IMR-90 (cell line): Measurements from ENCODE around the gene CUEDC2. TPM values are rescaled to one million over a fixed set of nuclear protein-coding genes. Genes with fewer than 3 reads are reported as not detected.

Source experiments
- ATAC-seq: fragments of 200-7000 bp; cut with Tn5 transposase; 2 replicates; pipeline ENCODE4 v1.9.1; 2020; ENCODE audit warnings: low read depth, mild to moderate bottlenecking, moderate library complexity
- BruUV-seq: library from RNA; stranded (reverse); fragments of 400-500 nt; replicated peaks from 2 replicates; lab custom pipeline; 2021; lab: Mats Ljungman, UMichigan
- CTCF ChIA-PET: fragments of 300-600 bp; formaldehyde crosslinking; extraction: SDS; loops from one replicate; lab custom pipeline; 2021; ENCODE audit warnings: antibody characterized with exemption; lab: Yijun Ruan, JAX
- POLR2A ChIA-PET: fragments of 300-600 bp; sonication (Branson Sonifier 250); formaldehyde crosslinking; loops from one replicate; lab custom pipeline; 2022; ENCODE audit warnings: antibody characterized with exemption; ENCODE audit not compliant: unreplicated experiment; lab: Charles Lee
- DNase-seq: peaks from one replicate; pipeline ENCODE4 v3.0.0; 2013
- H2AFZ ChIP-seq: replicated peaks from 2 replicates; pipeline ENCODE3; 2013; ENCODE audit warnings: low read length, mild to moderate bottlenecking; ENCODE audit not compliant: poor library complexity
- H2AK5ac ChIP-seq: 2 replicates; pipeline ENCODE4 v1.6.1; 2013; ENCODE audit warnings: low read depth, low read length, inconsistent platforms
- H2AK9ac ChIP-seq: replicated peaks from 2 replicates; pipeline ENCODE3; 2013; ENCODE audit warnings: mild to moderate bottlenecking, low read depth, low read length, moderate library complexity; ENCODE audit not compliant: poor library complexity
- H2BK120ac ChIP-seq: 2 replicates; pipeline ENCODE4 v1.6.1; 2013; ENCODE audit warnings: low read depth, low read length, inconsistent platforms
- H2BK15ac ChIP-seq: 3 replicates; pipeline ENCODE4 v1.6.1; 2013; ENCODE audit warnings: low read depth, low read length, inconsistent platforms
- H2BK20ac ChIP-seq: 2 replicates; pipeline ENCODE4 v1.6.1; 2013; ENCODE audit warnings: low read depth, mild to moderate bottlenecking, inconsistent platforms, low read length, moderate library complexity
- H2BK5ac ChIP-seq: 2 replicates; pipeline ENCODE4 v1.6.1; 2013; ENCODE audit warnings: mild to moderate bottlenecking, low read depth, low read length, inconsistent platforms; ENCODE audit not compliant: poor library complexity, severe bottlenecking
- H3K14ac ChIP-seq: replicated peaks from 2 replicates; pipeline ENCODE4 v1.6.1; 2013; ENCODE audit warnings: low read depth, low read length, inconsistent platforms
- H3K18ac ChIP-seq: 2 replicates; pipeline ENCODE4 v1.6.1; 2013; ENCODE audit warnings: low read depth, low read length, control low read depth
- H3K23ac ChIP-seq: 2 replicates; pipeline ENCODE4 v1.6.1; 2013; ENCODE audit warnings: low read depth, low read length, inconsistent platforms
- H3K27ac ChIP-seq: 2 replicates; pipeline ENCODE4 v1.5.1; 2013; ENCODE audit warnings: mild to moderate bottlenecking, control low read depth, low read length; ENCODE audit not compliant: insufficient read depth
- H3K27me3 ChIP-seq: 2 replicates; pipeline ENCODE4 v1.6.1; 2013; ENCODE audit warnings: low read length; ENCODE audit not compliant: control insufficient read depth, insufficient read depth
- H3K36me3 ChIP-seq: 2 replicates; pipeline ENCODE4 v1.6.1; 2013; ENCODE audit warnings: low read length, mixed read lengths; ENCODE audit not compliant: control insufficient read depth, insufficient read depth
- H3K4ac ChIP-seq: 2 replicates; pipeline ENCODE4 v1.6.1; 2013; ENCODE audit warnings: low read depth, low read length, inconsistent platforms
- H3K4me1 ChIP-seq: 2 replicates; pipeline ENCODE4 v1.6.1; 2013; ENCODE audit warnings: low read length, mixed read lengths; ENCODE audit not compliant: control insufficient read depth, insufficient read depth
- H3K4me2 ChIP-seq: 2 replicates; pipeline ENCODE4 v1.6.1; 2013; ENCODE audit warnings: low read depth, mild to moderate bottlenecking, control low read depth, low read length, moderate library complexity
- H3K4me3 ChIP-seq: 2 replicates; pipeline ENCODE4 v1.5.1; 2013; ENCODE audit warnings: low read depth, mild to moderate bottlenecking, control low read depth, low read length, moderate library complexity; ENCODE audit not compliant: insufficient read depth
- H3K56ac ChIP-seq: 2 replicates; pipeline ENCODE4 v1.6.1; 2013; ENCODE audit warnings: low read length, inconsistent platforms; ENCODE audit not compliant: insufficient read depth; ENCODE audit errors: extremely low read depth
- H3K79me1 ChIP-seq, 2 experiments: 2 replicates each; pipeline ENCODE4 v1.6.1; 2013; ENCODE audit warnings: low read length in 2 of 2, inconsistent platforms in 1 of 2, low read depth in 1 of 2
- H3K9ac ChIP-seq: 2 replicates; pipeline ENCODE4 v1.6.1; 2013; ENCODE audit warnings: low read depth, low read length, control low read depth
- H3K9me1 ChIP-seq: 2 replicates; pipeline ENCODE4 v1.6.1; 2013; ENCODE audit warnings: low read length, inconsistent platforms; ENCODE audit not compliant: insufficient read depth
- H3K9me3 ChIP-seq: 2 replicates; pipeline ENCODE4 v1.6.1; 2013; ENCODE audit warnings: low read length; ENCODE audit not compliant: control insufficient read depth, insufficient read depth
- H4K20me1 ChIP-seq: 2 replicates; pipeline ENCODE4 v1.6.1; 2013; ENCODE audit warnings: low read length, inconsistent platforms; ENCODE audit not compliant: insufficient read depth
- H4K5ac ChIP-seq: 2 replicates; pipeline ENCODE4 v1.6.1; 2013; ENCODE audit warnings: mild to moderate bottlenecking, low read depth, low read length, control low read depth
- H4K8ac ChIP-seq, 2 experiments: 2 replicates each; pipeline ENCODE4 v1.6.1; 2013; ENCODE audit warnings: low read depth in 2 of 2, low read length in 2 of 2, control low read depth in 1 of 2, inconsistent platforms in 1 of 2
- H4K91ac ChIP-seq: 2 replicates; pipeline ENCODE4 v1.6.1; 2013; ENCODE audit warnings: low read depth, low read length, inconsistent platforms; ENCODE audit not compliant: insufficient read depth
- BHLHE40 ChIP-seq: fragments of 150-350 bp; IDR thresholded peaks from 2 replicates; pipeline ENCODE4 v1.6.1; 2016; ENCODE audit warnings: mild to moderate bottlenecking, low read depth, low read length
- FOS ChIP-seq: fragments of 150-350 bp; IDR thresholded peaks from 2 replicates; pipeline ENCODE4 v1.6.1; 2016; ENCODE audit warnings: low read depth, low read length
- MAFK ChIP-seq: IDR thresholded peaks from 2 replicates; pipeline ENCODE4 v1.6.1; 2012; ENCODE audit warnings: low read depth, low read length, improper control_type of control experiment
- MAZ ChIP-seq: IDR thresholded peaks from 2 replicates; pipeline ENCODE4 v1.6.1; 2012; ENCODE audit warnings: low read depth, mild to moderate bottlenecking, low read length, improper control_type of control experiment, moderate library complexity, borderline replicate concordance
- POLR2A ChIP-seq: IDR thresholded peaks from 2 replicates; pipeline ENCODE4 v1.6.1; 2012; ENCODE audit warnings: mild to moderate bottlenecking, low read depth, low read length
- RAD21 ChIP-seq: IDR thresholded peaks from 2 replicates; pipeline ENCODE4 v1.6.1; 2012; ENCODE audit warnings: low read length, improper control_type of control experiment
- RCOR1 ChIP-seq: IDR thresholded peaks from 2 replicates; pipeline ENCODE4 v1.6.1; 2012; ENCODE audit warnings: mild to moderate bottlenecking, low read length, improper control_type of control experiment; ENCODE audit not compliant: insufficient replicate concordance
- RFX5 ChIP-seq: IDR thresholded peaks from 2 replicates; pipeline ENCODE4 v1.8.0; 2012; ENCODE audit warnings: low read depth, mild to moderate bottlenecking, low read length, moderate library complexity
- USF2 ChIP-seq: fragments of 150-350 bp; IDR thresholded peaks from 2 replicates; pipeline ENCODE4 v1.6.1; 2017; ENCODE audit warnings: mild to moderate bottlenecking, antibody characterized with exemption, low read length, low read depth
- WGBS, 2 experiments: methylation state at CpG; one replicate each; pipeline versions ENCODE4 v1.1.5 to v1.1.7; 2013; ENCODE audit warnings: missing lambda C conversion rate in 2 of 2; ENCODE audit not compliant: insufficient read length in 1 of 2; ENCODE audit errors: extremely low coverage in 2 of 2; 5-methylcytosine and 5-hydroxymethylcytosine counted together
- dilution Hi-C: fragments of 300-500 bp; cut with HindIII; formaldehyde crosslinking; loops from one replicate; pipeline ENCODE4 v1.14.3; 2018; ENCODE audit warnings: low sequenced_read_pairs; ENCODE audit not compliant: unreplicated experiment
- in situ Hi-C: fragments of 300-500 bp; cut with MboI; formaldehyde crosslinking; loops from 3 replicates; pipeline ENCODE4 v1.14.3; 2019; ENCODE audit warnings: low sequenced_read_pairs, inconsistent platforms, mixed read lengths
- intact Hi-C: fragments of 100-400 bp; cut with micrococcal nuclease; formaldehyde crosslinking; loops from 2 replicates; pipeline ENCODE4 v1.10.0; 2022
- polyA plus RNA-seq, 3 experiments: library from polyadenylated mRNA; depleted of rRNA; stranded (reverse); fragments of >200 nt; gene quantifications; 2 replicates each; pipeline ENCODE4 v1.2.3, GENCODE V29; 2012; ENCODE audit warnings: low replicate concordance in 1 of 3
- total RNA-seq: library from RNA; depleted of rRNA; stranded (reverse); fragments of >200 nt; gene quantifications from 2 replicates; pipeline ENCODE4 v1.2.3, GENCODE V29; 2012
- TF ChIP-seq, protein P1 (sequence below): fragments of 150-350 bp; IDR thresholded peaks from 2 replicates; pipeline ENCODE4 v1.6.1; 2016; ENCODE audit warnings: low read depth, mild to moderate bottlenecking, low read length, moderate library complexity, borderline replicate concordance
- TF ChIP-seq, protein P2 (sequence below): conservative IDR thresholded peaks from 2 replicates; pipeline ENCODE4 v1.5.1; 2012; ENCODE audit warnings: mild to moderate bottlenecking, low read depth, low read length, improper control_type of control experiment

Gene CUEDC2
- total and polyA plus RNA-seq, 2 of the 4 experiments (the other 2 are of a cell fraction), result 55.7 to 84.9 TPM

GRCh38 chr10:102413806-102414561 is 18.4 kb downstream of the CUEDC2 start (continued):
- TF ChIP-seq RCOR1, result no peak

- Histone ChIP-seq H4K5ac (no peak overlapping the region), H3K4me1 (peaks cover 8% of the 10 kb centered on the region; the same call in 1 of the 2 replicates), H2BK15ac (no peak overlapping the region), H3K79me1 (peaks cover 0 to 4% of the 10 kb centered on the region in 2 experiments; a peak in 1 of 4 replicates), H3K36me3 (no peaks in the 10 kb centered on the region), H2BK5ac (no peak overlapping the region), H4K8ac (no peak overlapping the region), H3K9me3 (no peaks in the 10 kb centered on the region), H2AK9ac (no peak overlapping the region), H3K4ac (no peak overlapping the region), H3K9ac (no peak overlapping the region), H2AFZ (no peak overlapping the region), H3K4me2 (no peak overlapping the region), H2AK5ac (no peak overlapping the region), H3K18ac (no peak overlapping the region), H3K14ac (no peak overlapping the region), H3K4me3 (no peak overlapping the region), H3K27me3 (peaks cover 69% of the 10 kb centered on the region), H3K23ac (no peak overlapping the region), H4K20me1 (no peaks in the 10 kb centered on the region), H3K9me1 (peaks cover 9% of the 10 kb centered on the region; the same call in 1 of the 2 replicates), H4K91ac (no peak overlapping the region), H2BK20ac (no peak overlapping the region), H3K27ac (no peak overlapping the region), H2BK120ac (no peak overlapping the region), H3K56ac (no peak overlapping the region)
- BruUV-seq, result no TSS peak
- ChIA-PET CTCF (no interaction called here), POLR2A (no interaction called here)
- intact Hi-C loops, result no loop called here
- DNase-seq, result no peak
- in situ Hi-C loops, result no loop called here
- 29% methylated on average over 1 of the region's 5 CpGs; no CpG with 5 or more reads in 1 of the 2 experiments for WGBS, 2 experiments
- dilution Hi-C loops, result no loop called here
- no peak for ATAC-seq
- no peak for TF ChIP-seq FOS
- no peak for TF ChIP-seq RCOR1
- TF ChIP-seq, protein P1, sequence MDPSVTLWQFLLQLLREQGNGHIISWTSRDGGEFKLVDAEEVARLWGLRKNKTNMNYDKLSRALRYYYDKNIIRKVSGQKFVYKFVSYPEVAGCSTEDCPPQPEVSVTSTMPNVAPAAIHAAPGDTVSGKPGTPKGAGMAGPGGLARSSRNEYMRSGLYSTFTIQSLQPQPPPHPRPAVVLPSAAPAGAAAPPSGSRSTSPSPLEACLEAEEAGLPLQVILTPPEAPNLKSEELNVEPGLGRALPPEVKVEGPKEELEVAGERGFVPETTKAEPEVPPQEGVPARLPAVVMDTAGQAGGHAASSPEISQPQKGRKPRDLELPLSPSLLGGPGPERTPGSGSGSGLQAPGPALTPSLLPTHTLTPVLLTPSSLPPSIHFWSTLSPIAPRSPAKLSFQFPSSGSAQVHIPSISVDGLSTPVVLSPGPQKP, result no peak
- no peak for TF ChIP-seq MAZ
- TF ChIP-seq, protein P2, sequence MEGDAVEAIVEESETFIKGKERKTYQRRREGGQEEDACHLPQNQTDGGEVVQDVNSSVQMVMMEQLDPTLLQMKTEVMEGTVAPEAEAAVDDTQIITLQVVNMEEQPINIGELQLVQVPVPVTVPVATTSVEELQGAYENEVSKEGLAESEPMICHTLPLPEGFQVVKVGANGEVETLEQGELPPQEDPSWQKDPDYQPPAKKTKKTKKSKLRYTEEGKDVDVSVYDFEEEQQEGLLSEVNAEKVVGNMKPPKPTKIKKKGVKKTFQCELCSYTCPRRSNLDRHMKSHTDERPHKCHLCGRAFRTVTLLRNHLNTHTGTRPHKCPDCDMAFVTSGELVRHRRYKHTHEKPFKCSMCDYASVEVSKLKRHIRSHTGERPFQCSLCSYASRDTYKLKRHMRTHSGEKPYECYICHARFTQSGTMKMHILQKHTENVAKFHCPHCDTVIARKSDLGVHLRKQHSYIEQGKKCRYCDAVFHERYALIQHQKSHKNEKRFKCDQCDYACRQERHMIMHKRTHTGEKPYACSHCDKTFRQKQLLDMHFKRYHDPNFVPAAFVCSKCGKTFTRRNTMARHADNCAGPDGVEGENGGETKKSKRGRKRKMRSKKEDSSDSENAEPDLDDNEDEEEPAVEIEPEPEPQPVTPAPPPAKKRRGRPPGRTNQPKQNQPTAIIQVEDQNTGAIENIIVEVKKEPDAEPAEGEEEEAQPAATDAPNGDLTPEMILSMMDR, result no peak
- TF ChIP-seq RAD21, result no peak
- no peak for TF ChIP-seq BHLHE40
- no peak for TF ChIP-seq RFX5
- no peak for TF ChIP-seq POLR2A
- no peak for TF ChIP-seq MAFK
- TF ChIP-seq USF2, result no peak
Observed at GRCh38 chr10:102413053-102413705, 19.2 kb downstream of the CUEDC2 start.
